Rectal smooth muscle tissue (tissue), 1 donor: ENCODE data around the gene NRP2.

ENCODE experiments used
- H3K27ac ChIP-seq: one replicate; pipeline ENCODE4 v1.7.0; 2013; ENCODE audit warnings: low read depth, low read length, inconsistent platforms
- H3K27me3 ChIP-seq: one replicate; pipeline ENCODE4 v1.7.0; 2013; ENCODE audit warnings: low read length; ENCODE audit not compliant: control insufficient read depth, insufficient read depth
- H3K36me3 ChIP-seq: one replicate; pipeline ENCODE4 v1.7.0; 2013; ENCODE audit warnings: low read length; ENCODE audit not compliant: control insufficient read depth, insufficient read depth
- H3K4me1 ChIP-seq: one replicate; pipeline ENCODE4 v1.7.0; 2013; ENCODE audit warnings: low read length; ENCODE audit not compliant: control insufficient read depth, insufficient read depth
- H3K4me3 ChIP-seq: one replicate; pipeline ENCODE4 v1.7.0; 2013; ENCODE audit warnings: low read length
- H3K9ac ChIP-seq: one replicate; pipeline ENCODE4 v1.7.0; 2013; ENCODE audit warnings: low read length

Gene NRP2

GRCh38 chr2:205706769-205707381 lies 24.6 kb downstream of the NRP2 start:
- Histone ChIP-seq H3K36me3 (peaks cover 4% of the 10 kb centered on the region), H3K4me3 (peak overlapping the region; percentile 9), H3K27ac (peak overlapping the region; percentile 84), H3K27me3 (no peaks in the 10 kb centered on the region), H3K9ac (no peak overlapping the region), H3K4me1 (peaks cover 84% of the 10 kb centered on the region)

- Histone ChIP-seq H3K4me3 (no peak overlapping the region), H3K27me3 (no peaks in the 10 kb centered on the region), H3K4me1 (peaks cover 84% of the 10 kb centered on the region), H3K36me3 (peaks cover 4% of the 10 kb centered on the region), H3K27ac (peak overlapping the region; percentile 84), H3K9ac (no peak overlapping the region)
Measured at GRCh38 chr2:205708231-205708631, 25.9 kb downstream of the NRP2 start.

- peak overlapping the region; percentile 84 for H3K27ac ChIP-seq
Measured at GRCh38 chr2:205709319-205709718, 27.0 kb downstream of the NRP2 start.

GRCh38 chr2:205712508-205712907 lies 30.2 kb downstream of the NRP2 start:
- H3K4me3 ChIP-seq: no peak overlapping the region
- H3K36me3 ChIP-seq: no peaks in the 10 kb centered on the region
- H3K27ac ChIP-seq: peak overlapping the region; percentile 83
- no peak overlapping the region for H3K9ac ChIP-seq
- H3K27me3 ChIP-seq: no peaks in the 10 kb centered on the region
- peaks cover 79% of the 10 kb centered on the region for H3K4me1 ChIP-seq

More at GRCh38 chr2:205709319-205709718, 27.0 kb downstream of the NRP2 start:
- Histone ChIP-seq H3K36me3 (no peaks in the 10 kb centered on the region), H3K4me1 (peaks cover 82% of the 10 kb centered on the region), H3K27me3 (no peaks in the 10 kb centered on the region), H3K4me3 (no peak overlapping the region), H3K9ac (no peak overlapping the region)

- H3K4me3 ChIP-seq: no peak overlapping the region
- H3K36me3 ChIP-seq: no peaks in the 10 kb centered on the region
- H3K4me1 ChIP-seq: peaks cover 79% of the 10 kb centered on the region
- H3K27me3 ChIP-seq: no peaks in the 10 kb centered on the region
- H3K27ac ChIP-seq: peak overlapping the region; percentile 83
- no peak overlapping the region for H3K9ac ChIP-seq
Measured at GRCh38 chr2:205713086-205713485, 30.8 kb downstream of the NRP2 start.

GRCh38 chr2:205714058-205714776 lies 31.9 kb downstream of the NRP2 start:
- peak overlapping the region; percentile 83 for H3K27ac ChIP-seq
- peaks cover 77% of the 10 kb centered on the region for H3K4me1 ChIP-seq

GRCh38 chr2:205714789-205715720 lies 32.8 kb downstream of the NRP2 start:
- no peaks in the 10 kb centered on the region for H3K27me3 ChIP-seq
- no peak overlapping the region for H3K4me3 ChIP-seq
- no peak overlapping the region for H3K9ac ChIP-seq
- peaks cover 80% of the 10 kb centered on the region for H3K4me1 ChIP-seq
- peak overlapping the region; percentile 83 for H3K27ac ChIP-seq
- H3K36me3 ChIP-seq: no peaks in the 10 kb centered on the region

More at GRCh38 chr2:205714058-205714776, 31.9 kb downstream of the NRP2 start:
- H3K9ac ChIP-seq: no peak overlapping the region
- no peaks in the 10 kb centered on the region for H3K27me3 ChIP-seq
- H3K36me3 ChIP-seq: no peaks in the 10 kb centered on the region
- H3K4me3 ChIP-seq: no peak overlapping the region

- H3K9ac ChIP-seq: no peak overlapping the region
- peak overlapping the region; percentile 83 for H3K27ac ChIP-seq
- no peak overlapping the region for H3K4me3 ChIP-seq
- no peaks in the 10 kb centered on the region for H3K27me3 ChIP-seq
- no peaks in the 10 kb centered on the region for H3K36me3 ChIP-seq
- peaks cover 88% of the 10 kb centered on the region for H3K4me1 ChIP-seq
Measured at GRCh38 chr2:205715831-205716525, 33.7 kb downstream of the NRP2 start.

GRCh38 chr2:205717175-205717846 lies 35.0 kb downstream of the NRP2 start:
- no peak overlapping the region for H3K9ac ChIP-seq
- H3K4me1 ChIP-seq: peaks cover 85% of the 10 kb centered on the region
- peak overlapping the region; percentile 74 for H3K27ac ChIP-seq
- H3K36me3 ChIP-seq: no peaks in the 10 kb centered on the region
- H3K4me3 ChIP-seq: no peak overlapping the region
- H3K27me3 ChIP-seq: no peaks in the 10 kb centered on the region

GRCh38 chr2:205717999-205718398 lies 35.7 kb downstream of the NRP2 start:
- H3K4me1 ChIP-seq: peaks cover 80% of the 10 kb centered on the region
- H3K27me3 ChIP-seq: no peaks in the 10 kb centered on the region
- H3K9ac ChIP-seq: no peak overlapping the region
- no peaks in the 10 kb centered on the region for H3K36me3 ChIP-seq
- no peak overlapping the region for H3K4me3 ChIP-seq
- H3K27ac ChIP-seq: peak overlapping the region; percentile 74

GRCh38 chr2:205719847-205720246 lies 37.5 kb downstream of the NRP2 start:
- no peak overlapping the region for H3K9ac ChIP-seq
- H3K36me3 ChIP-seq: peaks cover 2% of the 10 kb centered on the region
- peaks cover 64% of the 10 kb centered on the region for H3K4me1 ChIP-seq
- H3K4me3 ChIP-seq: no peak overlapping the region
- peak overlapping the region; percentile 75 for H3K27ac ChIP-seq
- H3K27me3 ChIP-seq: no peaks in the 10 kb centered on the region
